Adrenal gland (tissue), 12 donors: ENCODE data around the gene SRI. TPM values are rescaled to one million over a fixed set of nuclear protein-coding genes. Genes with fewer than 3 reads are reported as not detected.

ENCODE experiments used
- DNase-seq, 7 donors: peaks; one replicate each; pipeline ENCODE4 v3.0.0-alpha.2; 2019 to 2020
- H3K27ac ChIP-seq, 5 donors: fragments of 200-600 bp; sonication (generic) in 4 of 5; 1 replicate in 3 of 5; 2 replicates in 2 of 5; pipeline versions ENCODE4 v1.5.1 to v1.8.0; 2016 to 2020; ENCODE audit warnings: mild to moderate bottlenecking in 1 of 5
- H3K27me3 ChIP-seq: fragments of 200-600 bp; 2 replicates; pipeline ENCODE4 v1.8.0; 2021
- H3K36me3 ChIP-seq, 2 donors: fragments of 200-600 bp; replicated peaks in 1 of 2; 1 replicate in 1 of 2; 2 replicates in 1 of 2; pipeline versions ENCODE4 v1.5.1 to v1.8.0; 2018 to 2022
- H3K4me1 ChIP-seq, 2 donors: fragments of 200-600 bp; replicated peaks in 1 of 2; 1 replicate in 1 of 2; 2 replicates in 1 of 2; pipeline versions ENCODE4 v1.5.1 to v1.8.0; 2018 to 2021
- H3K4me3 ChIP-seq, 4 donors: fragments of 200-600 bp; sonication (generic) in 3 of 4; one replicate each; pipeline ENCODE4 v1.5.1; 2016 to 2018
- H3K9me3 ChIP-seq, 3 donors: fragments of 200-600 bp; sonication (generic) in 1 of 3; replicated peaks in 1 of 3; 1 replicate in 2 of 3; 2 replicates in 1 of 3; pipeline versions ENCODE4 v1.5.1 to v1.8.0; 2016 to 2021
- CTCF ChIP-seq, 6 experiments: fragments of 450-650 bp in 4 of 6; fragments of 200-600 bp in 2 of 6; sonication (generic) in 1 of 6; IDR thresholded peaks; 1 replicate in 5 of 6; 2 replicates in 1 of 6; pipeline versions ENCODE4 v1.5.1 to v1.8.0; 2016 to 2021; ENCODE audit warnings: antibody characterized with exemption in 6 of 6, mild to moderate bottlenecking in 2 of 6, moderate library complexity in 1 of 6
- POLR2A ChIP-seq, 2 donors: fragments of 450-650 bp; IDR thresholded peaks; one replicate each; pipeline ENCODE4 v1.6.1; 2017; ENCODE audit warnings: antibody characterized with exemption in 2 of 2, mild to moderate bottlenecking in 2 of 2, moderate library complexity in 1 of 2
- WGBS, 4 donors: extraction: QIAGEN DNeasy Blood & Tissue Kit in 2 of 4; methylation state at CpG; one replicate each; pipeline versions ENCODE4 v1.1.5 to v1.1.7; 2013 to 2017; 5-methylcytosine and 5-hydroxymethylcytosine counted together
- intact Hi-C, 2 donors: fragments of 100-400 bp; cut with DNase I; formaldehyde crosslinking; loops; one replicate each; pipeline versions ENCODE4 v1.14.1 to v1.15.0; 2022 to 2023
- polyA plus RNA-seq, 3 donors: library from polyadenylated mRNA; stranded (reverse); fragments of 200-250 nt in 2 of 3; fragments of 350-450 nt in 1 of 3; fragmentation: Illumina TruSeq in 1 of 3; extraction: RNeasy Lipid Tissue Mini Kit (QIAGEN cat#74804) in 1 of 3; gene quantifications; one replicate each; pipeline ENCODE4 v1.2.3, GENCODE V29; 2013 to 2014
- total RNA-seq, 9 donors: library from RNA; depleted of rRNA in 4 of 9; stranded (reverse); fragments of >200 nt in 4 of 9; fragments of 120-200 nt in 1 of 9; fragmentation: NEBNext Ultra II Directional in 1 of 9; extraction: Animal tissue kit (Norgen Biotek cat#: 25700) in 1 of 9; gene quantifications; one replicate each; pipeline versions ENCODE4 v1.1.0 to v1.2.4, GENCODE V29; 2013 to 2023
- donor health status: healthy with polysubstance abuse.
- donor health status: Bipolar disorder and iron deficiency.
- donor health status: DM: yes; HTN: yes; CAD: no.
- donor health status: DM: no; HTN: no; CAD: no.
- donor health status: DM: no; HTN: no; CAD: no.
- donor health status: DM: yes; HTN: yes; CAD: no.

The SRI gene
- total and polyA plus RNA-seq, 12 donors, result 37.7 to 163 (median 94.1) TPM

DNA sequence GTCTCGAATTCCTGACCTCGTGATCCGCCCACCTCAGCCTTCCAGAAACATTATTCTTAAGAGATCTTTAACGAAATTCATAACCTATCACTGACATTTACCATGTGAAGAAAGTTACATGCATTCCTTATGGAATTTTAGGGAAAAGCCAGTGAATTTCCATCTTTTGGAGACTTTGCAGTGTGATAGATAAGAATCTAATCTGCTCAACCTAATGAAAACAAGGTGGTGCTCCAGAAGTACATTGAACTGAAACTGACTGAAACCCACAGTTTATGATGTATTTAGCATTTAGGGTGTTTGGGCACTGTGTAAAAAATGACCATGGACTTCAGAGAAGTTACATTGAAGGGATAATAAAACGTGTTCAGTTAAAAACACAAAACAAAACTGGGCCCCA, 43.6 kb downstream of the SRI start:
- no peaks in the 10 kb centered on the region for H3K27me3 ChIP-seq
- H3K27ac ChIP-seq, result no peak overlapping the region
- WGBS, 4 donors, result 87 to 97% (median 89%) methylated on average over 5 of the region's 5 CpGs
- H3K4me1 ChIP-seq, result no peaks in the 10 kb centered on the region
- DNase-seq, result no peak
- TF ChIP-seq CTCF (IDR thresholded peaks at IDR 0.05) (no peak), POLR2A (IDR thresholded peaks at IDR 0.05) (no peak)
- intact Hi-C loops, result no loop called here
- no peak overlapping the region for H3K4me3 ChIP-seq
- H3K36me3 ChIP-seq, result no peaks in the 10 kb centered on the region
- H3K9me3 ChIP-seq, result no peaks in the 10 kb centered on the region

DNA sequence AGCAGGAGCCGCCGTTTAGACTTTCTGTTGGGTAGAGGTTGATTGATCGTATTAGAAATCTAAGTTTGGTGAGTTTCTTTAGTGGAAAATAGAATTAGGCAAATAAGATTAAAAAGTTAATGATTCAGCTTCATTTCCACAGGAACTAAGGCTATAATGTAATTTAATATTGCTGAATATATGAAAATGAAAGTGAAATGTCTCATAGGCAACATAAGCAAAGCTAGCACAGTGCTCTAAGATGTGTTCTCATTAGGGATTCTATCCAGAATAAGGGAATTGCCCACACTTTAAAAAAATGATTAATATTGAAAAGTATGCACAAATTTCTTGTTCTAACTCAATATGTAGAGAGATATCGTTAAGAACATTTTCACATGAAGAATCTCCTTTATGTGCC, 47.0 kb downstream of the SRI start:
- 96 to 99% (median 98%) methylated on average over 4 of the region's 4 CpGs for WGBS, 4 donors
- H3K4me3 ChIP-seq, result no peak overlapping the region
- TF ChIP-seq CTCF (IDR thresholded peaks at IDR 0.05) (no peak), POLR2A (IDR thresholded peaks at IDR 0.05) (no peak)
- intact Hi-C loops, result no loop called here
- no peaks in the 10 kb centered on the region for H3K36me3 ChIP-seq
- DNase-seq, result no peak
- H3K4me1 ChIP-seq, result no peaks in the 10 kb centered on the region
- H3K27ac ChIP-seq, result no peak overlapping the region
- no peaks in the 10 kb centered on the region for H3K27me3 ChIP-seq
- no peaks in the 10 kb centered on the region for H3K9me3 ChIP-seq

DNA sequence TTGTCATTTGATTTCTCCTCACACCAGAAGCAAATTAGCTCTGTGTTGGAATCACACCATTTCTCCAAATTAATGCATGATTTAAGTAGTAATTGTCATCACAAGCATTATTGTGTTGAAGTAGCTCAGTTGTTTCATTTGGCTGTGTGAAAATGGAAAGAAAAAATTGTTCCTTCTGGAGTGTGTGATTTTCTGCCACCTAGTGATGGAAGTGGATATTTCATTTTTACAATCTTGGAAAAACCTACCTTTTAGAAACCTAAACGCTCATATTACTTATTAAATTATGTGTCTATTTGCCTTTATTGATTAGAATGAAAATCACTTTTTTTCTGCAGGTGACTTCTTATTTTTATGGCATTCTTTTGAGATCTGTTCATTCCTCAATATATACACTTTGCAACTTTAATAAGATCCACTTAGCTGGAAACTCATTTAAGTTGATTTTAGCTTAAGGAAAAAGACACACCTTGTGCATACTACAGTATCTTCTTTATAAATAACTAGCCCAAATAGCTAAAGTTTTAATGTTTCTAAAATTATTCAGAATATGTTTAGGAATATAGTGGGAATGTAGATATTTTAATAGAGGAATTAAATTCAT, 50.0 kb downstream of the SRI start:
- no peaks in the 10 kb centered on the region for H3K27me3 ChIP-seq
- no peaks in the 10 kb centered on the region for H3K4me1 ChIP-seq
- no peak overlapping the region for H3K27ac ChIP-seq
- no peak overlapping the region for H3K4me3 ChIP-seq
- intact Hi-C loops, result no loop called here
- H3K36me3 ChIP-seq, result no peaks in the 10 kb centered on the region
- no peak for DNase-seq
- 6 to 18% (median 13%) methylated on average over 1 of the region's 1 CpG for WGBS, 4 donors
- no peaks in the 10 kb centered on the region for H3K9me3 ChIP-seq
- TF ChIP-seq CTCF (IDR thresholded peaks at IDR 0.05) (peak; percentile 32 to 65 (median 50)), POLR2A (IDR thresholded peaks at IDR 0.05) (no peak)

GRCh38 chr7:88167721-88168120, 52.1 kb downstream of the SRI start:
- WGBS, 4 donors, result 82 to 93% (median 88%) methylated on average over 2 of the region's 2 CpGs
- H3K4me3 ChIP-seq, result no peak overlapping the region
- H3K27ac ChIP-seq, result no peak overlapping the region
- H3K27me3 ChIP-seq, result no peaks in the 10 kb centered on the region
- TF ChIP-seq POLR2A (IDR thresholded peaks at IDR 0.05) (no peak), CTCF (IDR thresholded peaks at IDR 0.05) (no peak)
- DNase-seq, result no peak
- intact Hi-C loops, result no loop called here
- H3K36me3 ChIP-seq, result no peaks in the 10 kb centered on the region
- H3K4me1 ChIP-seq, result no peaks in the 10 kb centered on the region
- no peaks in the 10 kb centered on the region for H3K9me3 ChIP-seq
